K562 (cell line): ENCODE measurements around the gene RAD54L. TPM values are rescaled to one million over a fixed set of nuclear protein-coding genes. Genes with fewer than 3 reads are reported as not detected.
A peak's percentile ranks its signal among the peaks of the same experiment; 100 is the strongest.

Source experiments
- ATAC-seq: fragments of 200-7000 bp; cut with Tn5 transposase; 3 replicates; pipeline ENCODE4 v1.9.1; 2020; ENCODE audit warnings: moderate library complexity
- BruUV-seq: library from RNA; stranded (reverse); fragments of 400-500 nt; replicated peaks from 2 replicates; lab custom pipeline; 2021; lab: Mats Ljungman, UMichigan
- CTCF ChIA-PET: fragments of 300-600 bp; formaldehyde crosslinking; extraction: SDS; loops from one replicate; lab custom pipeline; 2021; ENCODE audit warnings: low intra/inter-chr PET ratio; lab: Yijun Ruan, JAX
- POLR2A ChIA-PET: fragments of 300-600, 350-650 bp; sonication (Branson Sonifier 250); formaldehyde crosslinking; extraction: SDS; loops from one replicate; lab custom pipeline; 2021; ENCODE audit warnings: antibody characterized with exemption, inconsistent platforms; lab: Yijun Ruan, JAX
- DNase-seq, 4 experiments: peaks; one replicate each; pipeline versions ENCODE4 v3.0.0 to v3.0.0-alpha.2; 2011 to 2018; ENCODE audit warnings: low spot score in 3 of 4, mixed read lengths in 3 of 4; ENCODE audit errors: extremely low read depth in 1 of 4
- FAIRE-seq: peaks from 2 replicates; lab custom pipeline; 2011; peaks lifted over from hg19 to GRCh38; lab: Jason Lieb, UNC
- H2AFZ ChIP-seq: 2 replicates; pipeline ENCODE4 v1.6.0; 2011; ENCODE audit warnings: low read depth, low read length, control low read depth, inconsistent platforms
- H3K27ac ChIP-seq: fragments of 200-600 bp; 3 replicates; pipeline ENCODE4 v1.8.0; 2011; ENCODE audit warnings: low read depth, mild to moderate bottlenecking, control low read depth, inconsistent platforms, low read length, moderate library complexity, mixed read lengths; ENCODE audit errors: extremely low read depth
- H3K27me3 ChIP-seq, 2 experiments: fragments of 300-600 bp in 1 of 2; 2 replicates in 1 of 2; 3 replicates in 1 of 2; pipeline versions ENCODE4 v1.6.0 to v1.8.0; 2011; ENCODE audit warnings: inconsistent platforms in 2 of 2, low read length in 2 of 2, mild to moderate bottlenecking in 1 of 2, mixed read lengths in 1 of 2, moderate library complexity in 1 of 2; ENCODE audit not compliant: control insufficient read depth in 2 of 2, insufficient read depth in 2 of 2
- H3K36me3 ChIP-seq: fragments of 300-600 bp; 3 replicates; pipeline ENCODE4 v1.8.0; 2011; ENCODE audit warnings: mild to moderate bottlenecking, low read length, inconsistent platforms; ENCODE audit not compliant: control insufficient read depth, insufficient read depth
- H3K4me1 ChIP-seq, 2 experiments: fragments of 200-600 bp in 1 of 2; replicated peaks in 1 of 2; 2 replicates in 1 of 2; 3 replicates in 1 of 2; pipeline versions ENCODE4 v1.5.1 to v1.8.0; 2011; ENCODE audit warnings: inconsistent platforms in 2 of 2, low read length in 2 of 2, mild to moderate bottlenecking in 1 of 2, mixed read lengths in 1 of 2, moderate library complexity in 1 of 2; ENCODE audit not compliant: control insufficient read depth in 2 of 2, insufficient read depth in 2 of 2
- H3K4me2 ChIP-seq: 2 replicates; pipeline ENCODE4 v1.6.1; 2011; ENCODE audit warnings: low read length, control low read depth, inconsistent platforms, mixed read lengths; ENCODE audit not compliant: insufficient read depth
- H3K4me3 ChIP-seq: fragments of 200-600 bp; sonication (generic), shearing (Covaris generic); 2 replicates; pipeline ENCODE4 v1.5.1; 2016; ENCODE audit warnings: control low read depth, inconsistent platforms
- H3K79me2 ChIP-seq: fragments of 200-600 bp; 3 replicates; pipeline ENCODE4 v1.8.0; 2011; ENCODE audit warnings: low read length, inconsistent platforms; ENCODE audit not compliant: control insufficient read depth, insufficient read depth
- H3K9ac ChIP-seq, 2 experiments: 2 replicates each; pipeline versions ENCODE4 v1.6.0 to v1.6.1; 2011; ENCODE audit warnings: low read depth in 2 of 2, low read length in 2 of 2, control low read depth in 1 of 2, inconsistent platforms in 1 of 2, mild to moderate bottlenecking in 1 of 2, mixed read lengths in 1 of 2; ENCODE audit not compliant: insufficient read depth in 1 of 2
- H3K9me1 ChIP-seq: one replicate; pipeline ENCODE4 v1.6.0; 2011; ENCODE audit warnings: inconsistent platforms, mild to moderate bottlenecking, low read length, moderate library complexity; ENCODE audit not compliant: control insufficient read depth, insufficient read depth
- H3K9me3 ChIP-seq: replicated peaks from 2 replicates; pipeline ENCODE4 v1.5.1; 2011; ENCODE audit warnings: low read depth, low read length, inconsistent platforms; ENCODE audit not compliant: control insufficient read depth, insufficient read depth
- H4K20me1 ChIP-seq: replicated peaks from 2 replicates; pipeline ENCODE4 v1.6.1; 2011; ENCODE audit warnings: low read length, inconsistent platforms, mixed read lengths; ENCODE audit not compliant: control insufficient read depth, insufficient read depth
- FOSL1 ChIP-seq: fragments of 200-800 bp; sonication (Bioruptor generic); conservative IDR thresholded peaks from 2 replicates; pipeline ENCODE4 v1.6.1; 2016; ENCODE audit warnings: missing genetic modification characterization, missing compliant biosample characterization
- HNRNPUL1 ChIP-seq: fragments of 200-400 bp; formaldehyde crosslinking; IDR thresholded peaks from 2 replicates; pipeline ENCODE4 v1.6.1; 2017; ENCODE audit warnings: low read length
- KDM5B ChIP-seq: fragments of 200-600 bp; sonication (generic); IDR thresholded peaks from 2 replicates; pipeline ENCODE4 v1.6.1; 2012; ENCODE audit warnings: low read depth, mild to moderate bottlenecking, moderate library complexity, low read length, control low read depth, inconsistent platforms; ENCODE audit not compliant: insufficient replicate concordance
- NCOA1 ChIP-seq: fragments of 450-650 bp; IDR thresholded peaks from 2 replicates; pipeline ENCODE4 v1.6.1; 2016; ENCODE audit warnings: low read depth
- POLR2A ChIP-seq: fragments of 450-650 bp; conservative IDR thresholded peaks from 2 replicates; pipeline ENCODE4 v1.6.1; 2016
- POLR2AphosphoS2 ChIP-seq: IDR thresholded peaks from 2 replicates; pipeline ENCODE4 v1.6.1; 2012; ENCODE audit warnings: low read length, improper control_type of control experiment
- PTBP1 ChIP-seq: fragments of 200-400 bp; formaldehyde crosslinking; IDR thresholded peaks from 2 replicates; pipeline ENCODE4 v1.6.1; 2017; ENCODE audit warnings: low read depth, low read length
- RBM39 ChIP-seq: fragments of 200-400 bp; formaldehyde crosslinking; optimal IDR thresholded peaks from 2 replicates; pipeline ENCODE3; 2018; ENCODE audit warnings: low read depth, low read length
- RUNX1 ChIP-seq: sonication (generic); IDR thresholded peaks from 2 replicates; pipeline ENCODE4 v1.6.1; 2016; ENCODE audit warnings: antibody characterized with exemption, low read depth
- SP1 ChIP-seq: sonication (generic); formaldehyde crosslinking; IDR thresholded peaks from 2 replicates; pipeline ENCODE4 v1.8.1; 2022; ENCODE audit warnings: mild to moderate bottlenecking, missing genetic modification reagents
- SRF ChIP-seq, 2 experiments: fragments of 250-450, 450-650 bp in 1 of 2; sonication (Bioruptor Pico) in 1 of 2; sonication (generic) in 1 of 2; formaldehyde crosslinking; IDR thresholded peaks; 2 replicates each; pipeline versions ENCODE4 v1.5.0 to v1.5.1; 2020 to 2022; ENCODE audit warnings: mild to moderate bottlenecking in 1 of 2, missing genetic modification reagents in 1 of 2
- ZNF212 ChIP-seq: fragments of 450-650 bp; formaldehyde crosslinking; IDR thresholded peaks from 2 replicates; pipeline ENCODE4 v1.4.0; 2020; ENCODE audit warnings: mild to moderate bottlenecking
- ZNF316 ChIP-seq: fragments of 450-650 bp; IDR thresholded peaks from 2 replicates; pipeline ENCODE4 v1.6.1; 2016
- ZNF384 ChIP-seq: IDR thresholded peaks from 2 replicates; pipeline ENCODE4 v1.6.1; 2012; ENCODE audit warnings: low read depth, low read length, improper control_type of control experiment
- WGBS: fragments of 100-300 bp; shearing (Covaris generic); methylation state at CpG from one replicate; pipeline ENCODE4 v1.1.6; 2016; ENCODE audit warnings: low coverage, mixed read lengths; ENCODE audit not compliant: insufficient coverage; ENCODE audit errors: missing lambda C conversion rate; 5-methylcytosine and 5-hydroxymethylcytosine counted together
- in situ Hi-C: fragments of 300-500 bp; cut with MboI; formaldehyde crosslinking; loops from 4 replicates; pipeline ENCODE4 v1.15.0; 2018; ENCODE audit warnings: inconsistent platforms, mixed read lengths
- intact Hi-C: fragments of 100-400 bp; cut with micrococcal nuclease; formaldehyde crosslinking; loops from 2 replicates; pipeline ENCODE4 v1.14.2; 2022
- polyA plus RNA-seq, 8 experiments: library from polyadenylated mRNA; depleted of rRNA in 4 of 8; stranded (reverse) in 5 of 8; unstranded in 3 of 8; fragments of >200 nt; fragmentation: Nextera tagmentation in 2 of 8; fragmentation: Illumina TruSeq in 1 of 8; extraction: Ambion mirVana in 2 of 8; extraction: Trizol in 1 of 8; gene quantifications; 2 replicates each; pipeline versions ENCODE4 v1.2.1 to v1.2.3, GENCODE V29; 2011 to 2014; ENCODE audit warnings: inconsistent platforms in 1 of 8, missing spikeins in 1 of 8
- total RNA-seq, 7 experiments: library from RNA; depleted of rRNA in 6 of 7; stranded (reverse); fragments of >200 nt in 6 of 7; fragmentation: Illumina TruSeq in 2 of 7; extraction: Trizol in 2 of 7; gene quantifications; 2 replicates each; pipeline versions ENCODE4 v1.2.1 to v1.2.3, GENCODE V29; 2011 to 2021; ENCODE audit warnings: low replicate concordance in 1 of 7

RAD54L gene
- total and polyA plus RNA-seq, 9 of the 15 experiments (the other 6 are each of a cell fraction or from before 2014, with no cell fraction given): 17.9 to 92.3 (median 37.5) TPM

- no peak overlapping the region for H2AFZ ChIP-seq
- ChIA-PET CTCF (interaction anchor here (0.6 kb wide), 1 partner anchor 679 kb away, joined by 3 read pairs; no protein-coding TSS in a partner anchor), POLR2A (interaction anchor here (1.1 to 1.4 kb wide), 2 partner anchors 11 to 13 kb away, joined by 4 to 7 read pairs; no protein-coding TSS in a partner anchor)
- FAIRE-seq: no peak
- 73% methylated on average over 3 of the region's 3 CpGs for WGBS
- peaks cover 0 to 7% of the 10 kb centered on the region in 2 experiments; a peak in 3 of 5 replicates for H3K4me1 ChIP-seq
- no peak overlapping the region for H3K27ac ChIP-seq
- BruUV-seq: no TSS peak
- H3K9me3 ChIP-seq: no peaks in the 10 kb centered on the region
- TF ChIP-seq RBM39: no peak
- TF ChIP-seq SP1 (CRISPR knock-in tag): 0 out of 2 replicates have a peak, but pooled peaks have one; percentile 23
- TF ChIP-seq HNRNPUL1: no peak
- TF ChIP-seq NCOA1: no peak
- no peak for TF ChIP-seq ZNF384
- no peak for TF ChIP-seq SRF (CRISPR knock-in tag; IDR thresholded peaks at IDR 0.05)
- no peak for TF ChIP-seq RUNX1
- in situ Hi-C loops: no loop called here
- H3K4me3 ChIP-seq: no peak overlapping the region
- no peaks in the 10 kb centered on the region for H3K9me1 ChIP-seq
- no peaks in the 10 kb centered on the region for H3K27me3 ChIP-seq
- no peak overlapping the region for H3K4me2 ChIP-seq
- no peaks in the 10 kb centered on the region for H3K79me2 ChIP-seq
- ATAC-seq: no peak
- no peak overlapping the region for H3K9ac ChIP-seq
- no peaks in the 10 kb centered on the region for H4K20me1 ChIP-seq
- no peaks in the 10 kb centered on the region for H3K36me3 ChIP-seq
- intact Hi-C loops: no loop called here
- DNase-seq: no peak
Measured at GRCh38 chr1:46210561-46210960, 37.0 kb upstream of the RAD54L start.

- no peaks in the 10 kb centered on the region for H3K9me3 ChIP-seq
- H3K4me1 ChIP-seq: peaks cover 0 to 3% of the 10 kb centered on the region in 2 experiments; a peak in 2 of 5 replicates
- intact Hi-C loops: no loop called here
- peak overlapping the region; percentile 10; the same call in 1 of the 2 replicates for H2AFZ ChIP-seq
- WGBS: 19% methylated on average over 2 of the region's 2 CpGs
- no peaks in the 10 kb centered on the region for H3K79me2 ChIP-seq
- no peak for FAIRE-seq
- no peak overlapping the region for H3K4me2 ChIP-seq
- ATAC-seq: peak; percentile 19
- H3K27ac ChIP-seq: no peak overlapping the region
- ChIA-PET POLR2A (interaction anchor here (0.8 kb wide), 1 partner anchor 12 kb away, joined by 3 read pairs; no protein-coding TSS in a partner anchor), CTCF (no interaction called here)
- H3K4me3 ChIP-seq: no peak overlapping the region
- no peak for DNase-seq
- no peaks in the 10 kb centered on the region for H3K9me1 ChIP-seq
- no peak overlapping the region for H3K9ac ChIP-seq
- in situ Hi-C loops: no loop called here
- BruUV-seq: no TSS peak
- H4K20me1 ChIP-seq: no peaks in the 10 kb centered on the region
- no peaks in the 10 kb centered on the region for H3K27me3 ChIP-seq
- H3K36me3 ChIP-seq: no peaks in the 10 kb centered on the region
- no peak for TF ChIP-seq PTBP1
- no peak for TF ChIP-seq KDM5B
- TF ChIP-seq FOSL1: peak; percentile 58
- no peak for TF ChIP-seq POLR2A
- TF ChIP-seq ZNF316: no peak
- TF ChIP-seq ZNF212 (CRISPR knock-in tag): no peak
- TF ChIP-seq POLR2AphosphoS2: no peak
Measured at GRCh38 chr1:46211051-46211450, 36.5 kb upstream of the RAD54L start.
